ENCODE data around the gene GPR4.

Gene GPR4

DNA sequence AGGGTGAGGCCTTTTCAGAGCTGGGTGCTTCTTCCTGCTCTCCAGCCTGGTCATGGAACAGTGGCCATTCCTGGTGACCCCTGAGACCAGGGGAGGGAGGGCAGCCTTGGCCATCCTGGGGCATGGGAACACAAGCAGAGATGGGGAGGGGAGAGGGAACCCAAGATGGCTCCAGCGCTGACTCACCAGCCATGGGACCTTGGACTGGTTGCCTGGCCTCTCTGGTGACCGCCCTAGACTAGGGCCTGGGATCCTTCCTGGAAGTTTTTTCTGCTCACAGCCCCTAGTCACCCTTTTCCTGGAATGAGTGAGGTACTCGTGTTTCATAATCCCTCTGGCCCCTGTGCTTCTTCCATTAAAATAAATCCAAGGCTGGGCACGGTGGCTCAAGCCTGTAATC lies 14.1 kb downstream of the GPR4 start:
- DNase-seq = no peak

DNA sequence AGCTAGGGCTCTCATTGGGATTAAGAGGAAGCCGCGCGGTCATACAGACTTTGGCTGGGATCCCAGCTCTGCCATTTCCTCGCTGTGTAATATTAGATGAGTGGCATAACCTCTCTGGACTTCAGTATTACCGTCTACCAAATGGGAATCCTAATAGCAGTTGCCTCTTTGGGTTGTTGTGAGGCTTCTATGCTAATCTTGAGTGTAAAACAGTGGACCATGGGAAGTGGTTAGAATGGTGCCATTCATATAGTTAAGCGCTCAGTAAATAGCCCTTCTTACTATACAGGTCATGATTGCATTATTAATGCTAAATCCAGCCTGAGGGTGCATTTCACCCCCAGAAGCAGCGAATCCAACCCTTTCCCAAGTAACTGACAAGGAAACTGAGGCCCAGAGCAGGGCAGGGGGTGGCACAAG lies 16.8 kb downstream of the GPR4 start:
- DNase-seq = no peak

DNA sequence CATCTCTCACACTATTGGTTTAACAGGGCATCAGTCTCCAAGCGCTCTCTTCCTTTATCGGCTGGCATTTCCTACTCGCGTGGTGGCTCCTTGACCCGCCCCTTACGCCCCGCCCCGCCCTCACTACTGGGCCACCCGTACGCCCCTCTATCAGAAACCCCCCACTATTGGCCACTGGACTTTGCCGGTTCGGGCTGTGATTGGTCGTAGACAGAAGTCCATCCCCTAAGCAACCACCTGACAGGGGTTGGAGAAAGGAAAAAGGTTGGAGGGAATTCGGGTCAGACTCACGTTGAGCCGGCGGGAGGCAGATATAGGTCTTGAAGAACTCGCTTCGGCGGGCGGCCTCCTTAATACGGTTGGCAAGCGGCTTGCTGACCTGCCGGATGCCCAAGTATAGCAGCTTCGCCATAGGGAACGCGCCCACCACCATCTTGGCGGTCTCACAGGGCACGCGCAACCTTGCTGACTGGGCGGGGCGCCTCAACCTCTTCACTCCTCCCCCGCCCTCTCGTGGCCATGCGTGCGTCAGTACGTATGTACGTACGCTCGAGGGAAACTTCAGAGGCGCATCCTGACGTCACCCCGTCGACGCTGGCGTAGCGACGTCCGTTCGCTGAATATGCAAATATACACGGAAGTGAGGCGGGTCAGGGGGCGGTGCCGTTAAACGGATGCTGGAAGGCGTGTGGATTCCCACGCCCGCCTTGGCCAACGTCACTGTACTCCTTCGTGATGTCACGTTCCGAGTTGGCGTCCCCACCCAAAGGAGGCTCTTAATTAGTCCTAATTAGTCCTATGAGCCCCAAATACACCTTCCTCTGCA lies 17.5 kb downstream of the GPR4 start, which contains the start of gene OPA3:
Gene OPA3, minus strand, starts transcription at position 471 of the 826 bp plus-strand sequence. Its CDS starts 38 bp downstream, at position 433.
- DNase-seq = peak; percentile 100

DNA sequence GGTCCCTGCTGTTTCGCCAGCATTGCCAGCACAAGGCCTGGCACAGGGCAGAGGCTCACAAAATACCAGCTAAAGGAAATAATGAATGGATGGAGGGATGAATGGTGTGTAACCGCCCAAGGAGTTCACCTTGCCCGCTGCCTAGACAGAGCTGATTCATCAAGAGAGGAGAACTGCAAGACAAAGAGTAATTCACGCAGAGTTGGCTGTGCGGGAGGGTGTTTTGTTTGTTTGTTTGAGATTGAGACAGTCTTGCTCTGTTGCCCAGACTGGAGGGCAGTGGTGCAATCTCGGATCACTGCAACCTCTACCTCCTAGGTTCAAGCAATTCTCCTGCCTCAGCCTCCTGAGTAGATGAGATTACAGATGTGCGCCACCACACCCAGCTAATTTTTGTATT lies 20.4 kb downstream of the GPR4 start:
- no peak for DNase-seq

DNA sequence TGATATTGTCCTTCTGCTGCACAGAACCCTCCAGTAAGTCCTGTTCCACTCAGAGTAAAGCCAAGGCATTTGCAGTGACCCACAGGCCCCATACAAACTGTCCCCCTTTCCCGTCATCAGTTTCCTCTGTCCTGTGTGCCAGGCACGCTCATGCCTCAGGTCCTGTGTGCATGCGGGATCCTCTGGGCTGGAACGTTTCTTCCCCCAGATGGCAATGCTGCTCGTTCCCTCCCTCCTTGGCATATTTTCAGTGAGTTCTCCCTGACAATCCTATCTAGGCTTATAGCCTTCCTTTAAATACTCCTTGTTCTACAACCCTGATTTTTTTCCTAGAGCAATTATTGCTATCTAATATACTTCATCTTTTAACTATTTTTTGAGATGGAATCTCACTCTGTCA lies 23.2 kb downstream of the GPR4 start:
- no peak for DNase-seq

DNA sequence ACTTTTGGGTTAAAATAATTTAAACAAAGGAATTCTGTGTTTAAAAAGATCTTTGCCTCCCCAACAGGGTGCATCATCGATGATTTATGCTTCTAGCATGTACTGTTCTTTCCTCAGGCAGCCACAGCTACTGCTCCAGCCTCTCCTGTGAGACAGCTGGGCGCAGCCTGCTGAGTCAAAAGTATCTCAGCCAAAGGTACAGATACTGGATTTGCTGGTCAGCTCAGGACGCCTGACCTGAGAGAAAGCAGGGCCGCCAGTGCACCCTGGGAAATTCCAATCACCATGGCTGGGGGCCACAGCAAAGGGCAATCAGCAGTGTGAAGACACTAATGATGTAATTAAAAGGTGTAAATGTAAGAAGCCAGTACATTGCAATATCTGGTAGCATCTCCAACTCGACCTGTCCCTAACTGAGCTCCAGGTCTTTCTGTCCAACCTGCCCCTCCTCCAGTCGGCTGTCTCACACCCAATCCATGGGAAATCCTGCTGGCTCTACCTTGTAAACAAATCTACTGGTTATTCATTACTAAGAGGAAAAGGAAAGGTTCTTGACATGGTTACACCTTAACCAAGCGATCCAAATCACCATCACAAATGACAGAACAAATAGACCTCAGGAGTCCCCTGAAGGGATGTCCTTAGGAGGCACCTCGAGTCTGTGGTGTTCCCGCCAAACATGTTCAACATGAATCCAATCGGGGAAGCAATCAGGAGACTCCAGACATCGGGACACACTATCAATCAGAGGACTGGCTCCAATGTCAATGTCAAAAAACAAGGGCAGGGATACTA lies 24.7 kb downstream of the GPR4 start:
- DNase-seq = no peak

DNA sequence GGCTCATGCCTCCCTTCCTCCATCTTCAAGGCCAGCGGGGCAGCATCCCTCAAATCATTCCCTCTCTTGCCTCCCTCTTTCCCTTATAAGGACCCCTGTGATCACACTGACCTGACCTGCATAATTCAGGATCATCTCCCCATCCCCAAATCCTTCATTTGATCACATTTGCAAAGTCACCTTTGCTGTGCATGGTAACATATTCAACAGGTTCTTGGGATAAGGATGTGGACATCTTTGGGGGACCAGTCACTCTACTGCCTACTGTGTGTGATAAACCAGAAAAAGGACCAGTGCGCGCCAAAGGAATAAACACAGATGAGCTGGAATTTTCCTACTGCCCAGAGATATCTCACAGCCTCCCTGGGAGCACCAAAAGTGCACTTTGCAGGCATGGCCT lies 25.3 kb downstream of the GPR4 start:
- DNase-seq = no peak

DNA sequence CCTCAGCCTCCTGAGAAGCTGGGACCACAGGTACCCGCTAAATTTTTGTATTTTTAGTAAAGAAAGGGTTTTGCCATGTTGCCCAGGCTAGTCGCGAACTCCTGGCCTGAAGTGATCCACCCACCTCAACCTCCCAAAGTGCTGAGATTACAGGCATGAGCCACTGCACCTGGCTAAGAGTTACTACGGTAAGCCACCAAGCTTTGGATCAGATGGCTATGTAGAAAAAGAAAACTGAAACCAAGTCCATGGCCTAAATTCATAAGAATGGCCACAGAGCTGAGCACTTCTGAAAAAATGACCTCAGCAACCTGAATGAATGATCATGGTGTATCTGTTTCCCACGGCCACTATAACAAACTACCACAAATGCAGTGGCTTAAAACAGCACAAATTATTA lies 26.8 kb downstream of the GPR4 start:
- DNase-seq = no peak

DNA sequence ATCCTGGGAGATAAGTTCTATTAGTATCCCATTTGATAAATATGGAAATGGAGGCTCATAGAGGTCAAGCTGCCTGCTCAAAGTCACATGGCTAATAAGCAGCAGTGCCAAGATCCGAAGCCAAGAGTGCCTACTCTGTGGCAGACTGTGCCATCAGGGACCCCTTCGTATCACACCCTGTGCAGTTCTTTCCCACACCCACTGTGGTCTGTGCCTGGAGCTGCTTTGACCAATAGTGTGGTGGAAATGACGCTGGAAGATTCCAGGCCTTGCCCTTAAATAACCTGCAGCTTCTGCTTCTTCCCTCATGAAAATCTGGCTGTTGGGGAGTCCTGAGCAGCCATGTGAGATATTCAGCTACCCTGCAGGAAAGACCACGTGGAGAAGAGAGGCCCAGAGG lies 27.5 kb downstream of the GPR4 start:
- no peak for DNase-seq

DNA sequence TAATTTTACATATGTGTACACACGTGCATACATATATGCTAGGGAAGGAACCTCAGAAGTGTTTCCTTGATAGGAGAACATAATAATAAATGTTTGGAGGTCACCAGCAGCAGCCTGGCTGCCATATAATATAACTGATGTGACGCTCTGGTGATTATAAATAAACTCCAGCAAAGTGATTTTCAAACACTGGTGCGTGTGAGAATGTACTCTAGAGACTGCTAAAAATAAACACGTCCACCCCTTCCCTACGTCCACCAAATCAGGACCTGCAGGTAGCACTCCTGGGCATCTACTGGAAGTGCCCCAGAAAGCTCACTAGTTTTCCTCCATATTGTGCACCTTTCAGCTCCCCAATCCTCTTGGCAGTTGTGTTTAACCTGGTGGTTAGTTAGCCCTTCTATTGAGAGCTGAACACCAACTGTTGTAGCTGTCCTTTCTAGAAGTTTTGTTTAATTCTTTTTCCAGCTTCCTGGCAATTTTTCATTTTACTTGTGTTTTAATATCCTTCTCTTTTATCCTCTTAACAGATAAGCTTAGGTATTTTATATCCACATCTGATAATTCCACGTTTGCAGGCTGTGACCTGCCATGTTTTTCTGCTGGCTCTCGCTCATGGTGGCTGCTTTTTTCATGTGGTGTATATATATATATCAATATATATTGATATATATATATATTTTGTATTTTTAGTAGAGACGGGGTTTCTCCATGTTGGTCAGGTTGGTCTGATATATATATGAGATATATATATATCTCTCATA lies 30.4 kb downstream of the GPR4 start:
- DNase-seq = no peak

DNA sequence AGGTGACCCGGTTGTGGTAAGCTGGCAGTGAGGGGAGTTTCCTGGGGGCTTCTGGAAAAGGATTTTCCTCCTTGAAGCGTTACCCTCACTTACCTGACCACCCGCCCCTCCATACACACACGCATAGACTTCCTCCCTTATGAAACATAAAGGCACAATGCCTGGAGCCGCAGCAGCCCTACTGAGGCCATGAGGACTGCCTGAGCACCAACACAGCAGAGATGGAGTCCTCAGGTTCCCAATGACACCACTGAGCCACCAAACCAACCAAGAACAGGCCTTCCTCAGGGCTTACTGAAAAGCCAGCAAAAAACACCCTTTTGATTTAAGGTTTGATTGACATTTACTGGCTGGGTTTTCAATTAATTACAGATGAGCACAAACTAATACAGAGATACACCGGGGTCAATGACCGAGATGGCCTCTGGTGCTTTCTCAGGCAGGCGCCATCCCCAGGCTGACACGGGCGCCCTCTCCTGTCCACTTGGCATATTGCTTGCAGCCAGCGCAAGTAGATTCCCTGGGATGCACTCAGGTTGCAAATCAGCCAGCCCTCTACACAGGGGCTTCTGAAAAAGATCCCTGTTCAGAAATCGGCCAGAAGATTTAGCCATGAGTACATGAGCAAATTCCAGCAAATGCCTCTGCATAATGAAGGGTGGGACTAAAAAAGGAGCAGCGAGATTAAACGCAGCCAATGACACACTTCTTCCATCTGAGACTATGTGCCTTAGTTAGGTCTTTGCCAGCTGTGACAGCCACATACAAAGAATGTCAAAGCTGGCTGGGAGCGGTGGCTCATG lies 32.2 kb downstream of the GPR4 start:
- DNase-seq = peak; percentile 70

DNA sequence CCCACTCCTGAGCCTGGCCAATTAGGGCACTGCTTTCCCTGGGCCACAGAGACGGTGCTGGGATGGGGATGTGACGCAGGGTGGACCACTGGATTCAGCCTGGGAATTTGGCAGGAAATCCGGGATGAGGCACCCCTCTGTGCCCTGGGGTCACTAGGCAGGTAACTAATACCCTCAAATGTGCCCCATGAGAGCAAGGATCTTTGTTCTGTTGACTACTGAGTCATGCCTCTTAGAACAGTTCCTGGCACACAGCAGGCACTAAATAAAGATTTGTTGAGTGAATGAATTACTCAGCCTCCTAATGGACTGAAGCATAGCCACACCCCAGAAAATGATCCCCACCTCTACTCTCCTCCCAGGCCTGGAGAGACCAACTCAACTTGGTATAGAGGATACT lies 33.3 kb downstream of the GPR4 start:
- no peak for DNase-seq

DNA sequence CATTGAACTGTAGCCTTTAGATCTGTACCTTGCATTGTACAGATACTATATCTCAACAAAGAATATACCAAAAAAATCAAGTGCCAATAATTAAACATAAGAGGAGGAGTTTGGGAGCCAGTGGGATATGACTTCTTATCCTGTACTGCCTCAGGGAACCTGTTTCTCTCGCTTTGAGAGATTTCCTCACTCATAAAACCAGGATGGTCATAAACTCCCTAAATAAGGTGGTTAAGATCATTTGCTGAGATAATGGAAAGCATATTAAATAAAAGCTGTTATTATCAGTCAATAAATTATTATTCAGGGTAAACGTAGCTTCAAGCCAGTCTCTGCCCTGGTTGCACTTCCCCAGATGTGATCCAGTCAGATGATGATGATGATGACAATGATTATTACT lies 34.4 kb downstream of the GPR4 start:
- no peak for DNase-seq

DNA sequence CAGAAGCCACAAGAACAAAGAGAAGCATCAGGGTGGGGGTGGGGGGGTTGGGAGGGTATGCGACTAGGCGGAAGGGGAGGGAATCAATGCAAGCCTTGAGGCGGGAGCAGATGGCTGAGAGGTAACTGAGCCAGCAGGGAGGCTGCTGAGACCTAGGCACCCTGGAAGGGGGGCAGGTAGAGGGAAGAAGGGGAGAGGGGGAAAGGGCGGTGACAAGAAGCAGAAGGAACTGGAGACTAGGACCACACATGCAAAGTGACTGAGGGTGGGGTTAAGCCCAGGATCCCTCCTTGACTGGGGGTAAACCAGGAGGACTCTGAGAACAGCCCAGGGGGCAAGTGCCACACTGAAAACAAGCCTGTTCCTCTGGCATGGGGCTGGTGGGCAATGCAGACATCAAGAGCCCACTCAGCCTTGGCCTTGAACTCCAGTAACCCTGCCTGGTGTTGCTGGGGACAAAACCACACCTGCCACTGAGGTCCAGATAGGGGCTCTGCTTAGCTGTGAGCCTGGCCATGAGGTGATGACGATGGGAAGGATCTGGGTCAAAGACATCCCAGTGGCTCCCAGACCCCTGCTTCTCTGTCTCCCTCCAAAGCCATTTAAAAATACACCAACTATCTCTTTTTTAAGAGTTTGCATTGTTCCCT lies 37.8 kb downstream of the GPR4 start:
- no peak for DNase-seq

DNA sequence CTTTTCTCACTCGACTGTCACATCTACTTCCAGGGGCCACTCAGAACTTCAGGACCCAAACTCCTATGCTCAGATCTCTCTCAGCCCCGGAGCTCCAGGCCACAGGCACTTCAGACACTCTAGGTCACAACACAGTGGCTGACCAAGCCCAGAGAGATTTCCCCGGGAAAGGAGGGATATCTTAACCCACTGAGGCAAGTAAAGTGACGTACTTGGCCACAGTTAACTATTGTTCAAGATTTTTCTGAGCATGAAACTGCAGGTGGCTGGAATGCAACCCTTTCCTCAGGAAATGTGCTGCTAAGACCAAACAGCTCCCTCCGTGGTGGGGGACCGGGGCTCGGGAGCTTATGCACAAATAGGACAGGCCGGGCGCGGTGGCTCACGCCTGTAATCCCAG lies 41.3 kb downstream of the GPR4 start:
- no peak for DNase-seq

DNA sequence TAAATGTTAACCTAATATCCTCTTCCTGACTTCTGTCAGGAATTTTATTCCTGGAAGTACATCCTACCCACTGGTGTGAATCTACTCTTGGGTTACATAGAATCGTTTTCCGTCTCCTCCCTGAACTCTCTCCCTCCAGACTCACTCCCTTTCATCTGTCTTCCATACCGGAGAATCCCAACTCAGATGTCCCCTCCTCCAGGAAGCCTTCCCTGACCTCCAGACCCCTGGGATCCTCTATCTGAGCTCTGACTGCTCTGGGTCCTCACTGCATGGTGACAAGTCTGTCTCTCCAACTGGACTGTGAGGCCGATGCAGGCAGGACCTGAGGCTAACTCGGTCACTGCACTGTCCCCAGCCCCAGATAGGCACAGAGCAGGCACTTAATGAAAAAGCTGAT lies 42.0 kb downstream of the GPR4 start:
- DNase-seq = no peak

DNA sequence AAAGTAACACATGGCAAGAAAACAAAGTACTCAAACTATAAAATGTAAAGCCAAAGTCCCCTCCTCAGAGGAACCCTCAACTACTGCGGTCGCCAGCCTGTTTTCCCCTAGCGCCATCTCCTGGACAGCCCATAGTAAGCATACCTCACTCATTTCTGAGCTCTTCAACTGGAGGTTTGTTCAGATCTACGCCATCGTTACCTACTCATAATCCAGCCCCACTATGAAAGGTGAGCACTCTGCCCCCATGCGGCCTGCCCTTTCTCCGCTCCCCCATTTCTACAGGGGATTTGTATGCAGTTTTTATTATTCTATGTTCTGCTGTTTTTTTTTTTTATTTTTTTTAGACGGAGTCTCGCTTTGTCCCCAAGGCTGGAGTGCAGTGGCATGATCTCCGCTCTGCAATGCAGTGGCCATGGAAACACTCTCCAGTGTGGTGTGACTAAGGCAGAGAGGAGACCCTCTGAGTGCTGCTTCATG lies 43.6 kb downstream of the GPR4 start:
- DNase-seq = peak; percentile 89

DNA sequence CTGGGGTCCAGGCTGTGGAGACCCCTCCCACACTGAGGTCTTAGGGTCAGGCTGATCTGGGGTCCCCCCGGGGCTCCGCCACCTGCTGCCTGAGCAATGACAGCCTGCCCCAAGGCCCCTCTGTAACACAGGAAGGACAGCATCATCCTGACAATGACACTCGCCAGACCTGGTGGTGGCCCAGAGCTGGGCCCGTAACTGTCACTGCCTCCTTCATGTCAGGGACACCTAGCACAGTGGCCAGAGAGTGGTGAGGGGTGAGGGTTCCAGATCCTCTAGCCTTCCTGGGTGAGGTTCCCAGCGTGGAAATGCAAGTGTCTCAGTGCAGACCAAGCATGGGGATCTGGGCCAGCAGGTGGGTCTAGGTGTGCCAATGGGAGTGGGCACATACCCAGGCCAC lies 45.2 kb downstream of the GPR4 start:
- no peak for DNase-seq

DNA sequence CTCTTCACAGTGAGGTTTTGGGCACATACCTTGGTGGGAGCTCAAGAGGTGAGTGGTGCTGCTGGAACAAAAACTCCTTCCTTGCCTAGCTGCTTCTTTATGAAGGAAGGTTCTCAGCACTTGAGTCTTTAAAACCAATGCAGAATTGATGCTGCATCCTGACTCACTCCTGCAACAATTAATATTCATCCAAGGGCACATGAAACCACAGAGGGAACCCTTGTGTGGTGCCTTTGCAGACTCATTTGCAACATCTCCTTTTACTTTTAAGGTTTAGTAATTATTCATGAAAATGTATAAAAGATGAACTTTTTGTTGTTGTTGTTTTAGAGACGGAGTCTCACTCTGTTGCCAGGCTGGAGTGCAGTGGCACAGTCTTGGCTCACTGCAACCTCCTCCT lies 47.5 kb downstream of the GPR4 start:
- no peak for DNase-seq

DNA sequence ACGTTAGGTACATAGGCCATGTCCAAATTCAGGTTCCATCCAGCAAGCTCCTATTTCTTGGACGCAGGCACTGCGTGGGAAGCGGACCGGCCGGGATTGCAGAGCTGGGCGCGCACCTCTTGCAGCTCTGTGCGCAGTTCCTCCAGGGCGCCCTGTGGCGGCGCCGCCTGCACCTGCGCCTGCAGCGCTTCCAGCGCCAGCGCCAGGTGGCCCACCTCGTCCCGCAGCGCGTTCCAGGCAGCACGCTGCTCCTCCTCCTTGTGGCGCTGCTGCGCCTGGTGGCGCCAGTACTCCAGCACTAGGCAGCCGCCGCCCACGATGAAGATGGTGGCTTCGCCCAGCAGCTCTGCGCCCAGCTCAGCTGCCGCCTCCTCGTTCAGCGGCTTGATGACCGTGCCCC lies 48.5 kb downstream of the GPR4 start:
- DNase-seq = no peak

DNA sequence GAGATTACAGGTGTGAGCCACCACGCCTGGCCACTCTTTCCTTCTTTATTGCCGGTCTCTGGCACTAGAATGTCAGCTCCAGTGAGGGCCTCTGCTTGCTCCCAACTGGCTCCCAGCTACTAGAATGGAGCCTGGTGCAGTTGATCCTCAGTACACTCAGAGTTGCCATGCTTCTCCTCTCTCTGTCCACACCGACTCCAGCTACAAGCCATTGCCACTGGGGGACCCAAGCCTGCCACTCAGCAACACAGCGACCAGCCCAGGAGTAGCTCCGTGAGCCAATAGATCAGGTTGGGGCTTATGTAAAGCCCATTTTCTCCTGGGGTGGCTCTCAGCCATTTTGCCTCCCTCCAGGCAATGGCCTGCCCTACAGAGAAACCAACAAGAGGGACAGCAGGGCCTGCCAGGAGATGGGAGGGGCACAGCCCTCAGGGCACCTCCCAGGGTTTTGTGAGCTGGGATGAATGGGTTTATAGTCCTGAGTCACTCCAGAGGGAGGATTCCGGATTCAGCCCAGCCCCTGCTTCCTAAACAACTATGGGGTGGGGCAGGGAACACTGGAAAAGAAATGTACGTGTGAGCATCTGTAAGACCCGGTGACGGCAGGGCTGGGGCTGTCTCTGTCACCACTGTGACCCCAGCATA lies 53.9 kb downstream of the GPR4 start:
- no peak for DNase-seq

Data from hematopoietic multipotent progenitor cell treated with erythropoietin and hydrocortisone succinate and interleukin-3 and kit ligand, for 4 days (in vitro differentiated cells).